Panc1 (cell line): ENCODE measurements around the gene CHRM4. TPM values are rescaled to one million over a fixed set of nuclear protein-coding genes. Genes with fewer than 3 reads are reported as not detected.

Source experiments
- ATAC-seq: fragments of 200-7000 bp; cut with Tn5 transposase; 2 replicates; pipeline ENCODE4 v1.9.1; 2020; ENCODE audit warnings: mild to moderate bottlenecking, moderate library complexity
- BruUV-seq: library from RNA; stranded (reverse); fragments of 400-500 nt; replicated peaks from 2 replicates; lab custom pipeline; 2021; lab: Mats Ljungman, UMichigan
- CTCF ChIA-PET: fragments of 300-600 bp; sonication (Branson Sonifier 250); formaldehyde crosslinking; loops from one replicate; lab custom pipeline; 2022; ENCODE audit warnings: antibody characterized with exemption; lab: Charles Lee
- POLR2A ChIA-PET: fragments of 300-600 bp; sonication (Branson Sonifier 250); formaldehyde crosslinking; loops from one replicate; lab custom pipeline; 2022; ENCODE audit warnings: antibody characterized with exemption; lab: Charles Lee
- DNase-seq: peaks from one replicate; pipeline ENCODE4 v3.0.0-alpha.2; 2010; ENCODE audit warnings: low read depth, low spot score
- H3K27ac ChIP-seq: 2 replicates; pipeline ENCODE4 v1.5.1; 2011; ENCODE audit warnings: mild to moderate bottlenecking, low read length, inconsistent platforms
- H3K27me3 ChIP-seq: fragments of 200-500 bp; sonication (Bioruptor generic); 2 replicates; pipeline ENCODE4 v1.6.0; 2014; ENCODE audit warnings: low read length, inconsistent platforms; ENCODE audit not compliant: control insufficient read depth, insufficient read depth
- H3K36me3 ChIP-seq: fragments of 200-500 bp; sonication (Bioruptor generic); 2 replicates; pipeline ENCODE4 v1.5.1; 2014; ENCODE audit warnings: inconsistent platforms, mild to moderate bottlenecking, low read length, moderate library complexity; ENCODE audit not compliant: control insufficient read depth, insufficient read depth
- H3K4me1 ChIP-seq: 2 replicates; pipeline ENCODE4 v1.5.1; 2011; ENCODE audit warnings: inconsistent platforms, mild to moderate bottlenecking, low read length, moderate library complexity; ENCODE audit not compliant: control insufficient read depth, insufficient read depth
- H3K4me3 ChIP-seq, 2 experiments: 2 replicates each; pipeline ENCODE4 v1.5.1; 2011 to 2012; ENCODE audit warnings: low read depth in 2 of 2, low read length in 2 of 2, mild to moderate bottlenecking in 2 of 2, inconsistent platforms in 1 of 2, moderate library complexity in 1 of 2
- H3K9me3 ChIP-seq: fragments of 200-500 bp; sonication (Bioruptor generic); 2 replicates; pipeline ENCODE4 v1.5.1; 2014; ENCODE audit warnings: low read depth, mild to moderate bottlenecking, inconsistent platforms, low read length, moderate library complexity; ENCODE audit not compliant: control insufficient read depth, insufficient read depth
- CTCF ChIP-seq: fragments of 450-650 bp; IDR thresholded peaks from 2 replicates; pipeline ENCODE4 v1.5.1; 2017; ENCODE audit warnings: mild to moderate bottlenecking
- POLR2AphosphoS5 ChIP-seq: IDR thresholded peaks from 2 replicates; pipeline ENCODE4 v1.6.1; 2012; ENCODE audit warnings: mild to moderate bottlenecking, low read depth, low read length, moderate library complexity
- REST ChIP-seq, 2 experiments: IDR thresholded peaks; 2 replicates each; pipeline ENCODE4 v1.6.1; 2011 to 2012; ENCODE audit warnings: low read depth in 2 of 2, control low read depth in 1 of 2, low read length in 1 of 2, mild to moderate bottlenecking in 1 of 2, moderate library complexity in 1 of 2; ENCODE audit not compliant: insufficient read depth in 1 of 2
- SIN3A ChIP-seq: IDR thresholded peaks from 2 replicates; pipeline ENCODE4 v1.6.1; 2012; ENCODE audit warnings: low read depth, mild to moderate bottlenecking, low read length, moderate library complexity, borderline replicate concordance; ENCODE audit not compliant: insufficient read depth
- TCF7L2 ChIP-seq: IDR thresholded peaks from 2 replicates; pipeline ENCODE4 v1.6.1; 2011; ENCODE audit warnings: mild to moderate bottlenecking, low read depth, low read length, inconsistent platforms
- in situ Hi-C: cut with HindIII; loops from 2 replicates; pipeline ENCODE4 v1.10.0; 2016; ENCODE audit warnings: low sequenced_read_pairs, low pct_unique_long_range_greater_than_20kb
- intact Hi-C: fragments of 100-400 bp; cut with micrococcal nuclease; formaldehyde crosslinking; loops from one replicate; pipeline ENCODE4 v1.10.0; 2022; ENCODE audit not compliant: unreplicated experiment
- total RNA-seq: library from RNA; stranded (reverse); gene quantifications from one replicate; pipeline ENCODE4 v1.2.1, GENCODE V29; 2021; ENCODE audit not compliant: unreplicated experiment

Gene CHRM4
- total RNA-seq, 1 experiment from 2014 or later: 3.1 TPM

GRCh38 chr11:46378296-46378695, 13.3 kb downstream of the CHRM4 start:
- H3K9me3 ChIP-seq: no peaks in the 10 kb centered on the region
- CTCF ChIA-PET: no interaction called here
- POLR2A ChIA-PET: no interaction called here
- ATAC-seq (no peak), DNase-seq (no peak)
- no TSS peak for BruUV-seq
- H3K4me3 ChIP-seq: no peak overlapping the region
- no peaks in the 10 kb centered on the region; the same call in 1 of the 2 replicates for H3K36me3 ChIP-seq
- no peaks in the 10 kb centered on the region for H3K27me3 ChIP-seq
- in situ Hi-C loops (no loop called here), intact Hi-C loops (no loop called here)
- TF ChIP-seq REST (IDR thresholded peaks at IDR 0.05; ENCODE audit: insufficient read depth in 1 of 2, low read depth in 2 of 2, low read length in 1 of 2) (no peak), TCF7L2 (no peak), CTCF (no peak), SIN3A (no peak), POLR2AphosphoS5 (no peak)
- H3K4me1 ChIP-seq: peaks cover 16% of the 10 kb centered on the region
- no peak overlapping the region for H3K27ac ChIP-seq

GRCh38 chr11:46377831-46378230, 13.7 kb downstream of the CHRM4 start:
- ATAC-seq (no peak), DNase-seq (no peak)
- intact Hi-C loops: no loop called here
- Histone ChIP-seq H3K27me3 (no peaks in the 10 kb centered on the region), H3K4me3 (no peak overlapping the region), H3K4me1 (peaks cover 13% of the 10 kb centered on the region), H3K27ac (no peak overlapping the region), H3K36me3 (no peaks in the 10 kb centered on the region; the same call in 1 of the 2 replicates), H3K9me3 (no peaks in the 10 kb centered on the region)
- ChIA-PET POLR2A (no interaction called here), CTCF (no interaction called here)
- TF ChIP-seq SIN3A (no peak), REST (IDR thresholded peaks at IDR 0.05; ENCODE audit: insufficient read depth in 1 of 2, low read depth in 2 of 2, low read length in 1 of 2) (no peak), CTCF (no peak), POLR2AphosphoS5 (no peak), TCF7L2 (no peak)
- in situ Hi-C loops: no loop called here
- no TSS peak for BruUV-seq
